Ishikawa (cell line): ENCODE results near the gene GSKIP.

ENCODE experiments used
- CEBPB ChIP-seq: IDR thresholded peaks from 2 replicates; pipeline ENCODE4 v1.6.1; 2012
- CREB1 ChIP-seq: IDR thresholded peaks from 2 replicates; pipeline ENCODE4 v1.6.1; 2012; ENCODE audit warnings: low read depth
- EGR1 ChIP-seq: IDR thresholded peaks from 2 replicates; pipeline ENCODE4 v1.6.1; 2012
- EP300 ChIP-seq: IDR thresholded peaks from 2 replicates; pipeline ENCODE4 v1.6.1; 2012; ENCODE audit warnings: borderline replicate concordance
- FOXM1 ChIP-seq: IDR thresholded peaks from 2 replicates; pipeline ENCODE4 v1.6.1; 2012; ENCODE audit warnings: low read depth, borderline replicate concordance
- NFIC ChIP-seq: IDR thresholded peaks from 2 replicates; pipeline ENCODE4 v1.6.1; 2012
- RAD21 ChIP-seq: IDR thresholded peaks from 2 replicates; pipeline ENCODE4 v1.6.1; 2012; ENCODE audit warnings: low read depth
- TAF1 ChIP-seq: IDR thresholded peaks from 2 replicates; pipeline ENCODE4 v1.6.1; 2012; ENCODE audit warnings: low read depth, mild to moderate bottlenecking
- TCF12 ChIP-seq: IDR thresholded peaks from 2 replicates; pipeline ENCODE4 v1.6.1; 2012; ENCODE audit warnings: low read depth
- TEAD4 ChIP-seq: IDR thresholded peaks from 2 replicates; pipeline ENCODE4 v1.6.1; 2012
- YY1 ChIP-seq: IDR thresholded peaks from 2 replicates; pipeline ENCODE4 v1.6.1; 2012; ENCODE audit warnings: low read depth
- ZBTB7A ChIP-seq: IDR thresholded peaks from 2 replicates; pipeline ENCODE4 v1.6.1; 2012; ENCODE audit warnings: low read depth
- TF ChIP-seq, protein P1 (sequence below): IDR thresholded peaks from 2 replicates; pipeline ENCODE4 v1.6.1; 2012
- TF ChIP-seq, protein P2 (sequence below): IDR thresholded peaks from 2 replicates; pipeline ENCODE4 v1.6.1; 2012; ENCODE audit warnings: low read depth, mild to moderate bottlenecking
- TF ChIP-seq, protein P3 (sequence below): IDR thresholded peaks from 2 replicates; pipeline ENCODE4 v1.6.1; 2012

GSKIP gene

DNA sequence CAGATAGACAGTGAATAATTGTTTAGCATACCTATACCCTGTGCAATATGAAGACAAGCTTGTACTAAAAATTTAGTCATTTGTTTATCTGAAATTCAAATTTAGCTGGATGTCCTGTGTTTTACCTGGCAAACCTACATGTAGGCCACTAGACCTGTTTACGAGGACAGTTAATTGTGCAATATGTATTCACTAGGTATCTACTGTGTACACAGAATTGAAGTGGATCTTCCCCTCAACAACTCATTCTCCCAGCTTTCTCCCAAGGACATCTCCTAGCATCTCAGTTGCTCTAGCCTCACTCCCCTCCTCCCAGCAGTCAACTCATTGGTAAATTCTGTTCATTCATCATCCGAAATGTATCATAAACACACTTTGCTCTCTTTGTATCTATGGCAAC is 53.9 kb downstream of the GSKIP start:
- TF ChIP-seq YY1 (no peak), TAF1 (no peak), RAD21 (no peak), EGR1 (no peak), EP300 (no peak), FOXM1 (no peak), TEAD4 (no peak), NFIC (no peak), TCF12 (no peak), ZBTB7A (no peak), CREB1 (no peak), CEBPB (no peak)
- TF ChIP-seq, protein P1, sequence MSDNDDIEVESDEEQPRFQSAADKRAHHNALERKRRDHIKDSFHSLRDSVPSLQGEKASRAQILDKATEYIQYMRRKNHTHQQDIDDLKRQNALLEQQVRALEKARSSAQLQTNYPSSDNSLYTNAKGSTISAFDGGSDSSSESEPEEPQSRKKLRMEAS: no peak
- TF ChIP-seq, protein P2, sequence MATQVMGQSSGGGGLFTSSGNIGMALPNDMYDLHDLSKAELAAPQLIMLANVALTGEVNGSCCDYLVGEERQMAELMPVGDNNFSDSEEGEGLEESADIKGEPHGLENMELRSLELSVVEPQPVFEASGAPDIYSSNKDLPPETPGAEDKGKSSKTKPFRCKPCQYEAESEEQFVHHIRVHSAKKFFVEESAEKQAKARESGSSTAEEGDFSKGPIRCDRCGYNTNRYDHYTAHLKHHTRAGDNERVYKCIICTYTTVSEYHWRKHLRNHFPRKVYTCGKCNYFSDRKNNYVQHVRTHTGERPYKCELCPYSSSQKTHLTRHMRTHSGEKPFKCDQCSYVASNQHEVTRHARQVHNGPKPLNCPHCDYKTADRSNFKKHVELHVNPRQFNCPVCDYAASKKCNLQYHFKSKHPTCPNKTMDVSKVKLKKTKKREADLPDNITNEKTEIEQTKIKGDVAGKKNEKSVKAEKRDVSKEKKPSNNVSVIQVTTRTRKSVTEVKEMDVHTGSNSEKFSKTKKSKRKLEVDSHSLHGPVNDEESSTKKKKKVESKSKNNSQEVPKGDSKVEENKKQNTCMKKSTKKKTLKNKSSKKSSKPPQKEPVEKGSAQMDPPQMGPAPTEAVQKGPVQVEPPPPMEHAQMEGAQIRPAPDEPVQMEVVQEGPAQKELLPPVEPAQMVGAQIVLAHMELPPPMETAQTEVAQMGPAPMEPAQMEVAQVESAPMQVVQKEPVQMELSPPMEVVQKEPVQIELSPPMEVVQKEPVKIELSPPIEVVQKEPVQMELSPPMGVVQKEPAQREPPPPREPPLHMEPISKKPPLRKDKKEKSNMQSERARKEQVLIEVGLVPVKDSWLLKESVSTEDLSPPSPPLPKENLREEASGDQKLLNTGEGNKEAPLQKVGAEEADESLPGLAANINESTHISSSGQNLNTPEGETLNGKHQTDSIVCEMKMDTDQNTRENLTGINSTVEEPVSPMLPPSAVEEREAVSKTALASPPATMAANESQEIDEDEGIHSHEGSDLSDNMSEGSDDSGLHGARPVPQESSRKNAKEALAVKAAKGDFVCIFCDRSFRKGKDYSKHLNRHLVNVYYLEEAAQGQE: no peak
- TF ChIP-seq, protein P3, sequence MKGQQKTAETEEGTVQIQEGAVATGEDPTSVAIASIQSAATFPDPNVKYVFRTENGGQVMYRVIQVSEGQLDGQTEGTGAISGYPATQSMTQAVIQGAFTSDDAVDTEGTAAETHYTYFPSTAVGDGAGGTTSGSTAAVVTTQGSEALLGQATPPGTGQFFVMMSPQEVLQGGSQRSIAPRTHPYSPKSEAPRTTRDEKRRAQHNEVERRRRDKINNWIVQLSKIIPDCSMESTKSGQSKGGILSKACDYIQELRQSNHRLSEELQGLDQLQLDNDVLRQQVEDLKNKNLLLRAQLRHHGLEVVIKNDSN: no peak

DNA sequence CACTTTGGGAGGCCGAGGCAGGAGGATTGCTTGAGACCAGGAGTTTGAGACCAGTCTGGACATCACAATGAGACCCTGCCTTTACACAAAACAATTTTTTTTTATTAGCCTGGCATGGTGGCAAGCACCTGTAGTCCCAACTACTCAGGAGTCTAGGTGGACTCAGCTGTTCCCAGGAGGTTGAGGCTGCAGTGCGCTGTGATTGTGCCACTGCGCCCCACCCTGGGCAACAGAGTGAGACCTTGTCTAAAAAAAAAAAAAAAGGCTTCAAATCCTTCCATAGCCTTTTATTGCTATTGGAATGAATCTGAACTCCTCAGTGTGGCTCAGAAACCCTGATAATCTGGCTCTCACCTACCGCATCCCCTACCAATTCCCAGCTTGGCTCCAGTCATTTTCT is 54.7 kb downstream of the GSKIP start:
- no peak for TF ChIP-seq EP300
- no peak for TF ChIP-seq RAD21
- TF ChIP-seq CEBPB: no peak
- no peak for TF ChIP-seq TAF1
- TF ChIP-seq, protein P3: no peak
- TF ChIP-seq, protein P1: no peak
- TF ChIP-seq FOXM1: no peak
- no peak for TF ChIP-seq CREB1
- no peak for TF ChIP-seq NFIC
- no peak for TF ChIP-seq TCF12
- TF ChIP-seq, protein P2: no peak
- no peak for TF ChIP-seq YY1
- TF ChIP-seq TEAD4: no peak
- TF ChIP-seq ZBTB7A: no peak

DNA sequence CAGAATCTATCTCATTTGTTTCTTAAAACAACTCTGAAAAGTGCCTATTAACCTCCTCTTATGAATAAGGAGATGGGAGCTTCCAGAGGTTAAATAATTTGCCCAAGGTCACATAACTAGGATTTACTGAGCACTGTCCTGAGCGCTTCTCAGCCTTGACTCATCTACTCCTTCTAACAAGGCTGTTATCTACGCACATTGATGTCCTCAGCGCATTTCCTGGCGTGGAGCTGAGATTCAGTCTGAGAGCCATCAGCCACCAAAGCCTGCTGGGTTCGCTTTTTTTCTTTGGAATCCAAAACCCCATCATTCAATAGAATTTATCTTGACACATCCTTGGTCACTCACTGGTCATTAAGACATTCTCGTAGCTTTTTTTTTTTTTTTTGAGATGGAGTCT is 57.9 kb downstream of the GSKIP start:
- TF ChIP-seq, protein P1: no peak
- TF ChIP-seq TCF12 (no peak), ZBTB7A (no peak), FOXM1 (no peak), YY1 (no peak), CEBPB (no peak), EGR1 (no peak), RAD21 (no peak), TAF1 (no peak), NFIC (no peak), CREB1 (no peak), EP300 (no peak), TEAD4 (no peak)
- TF ChIP-seq, protein P2: no peak
- TF ChIP-seq, protein P3: no peak

DNA sequence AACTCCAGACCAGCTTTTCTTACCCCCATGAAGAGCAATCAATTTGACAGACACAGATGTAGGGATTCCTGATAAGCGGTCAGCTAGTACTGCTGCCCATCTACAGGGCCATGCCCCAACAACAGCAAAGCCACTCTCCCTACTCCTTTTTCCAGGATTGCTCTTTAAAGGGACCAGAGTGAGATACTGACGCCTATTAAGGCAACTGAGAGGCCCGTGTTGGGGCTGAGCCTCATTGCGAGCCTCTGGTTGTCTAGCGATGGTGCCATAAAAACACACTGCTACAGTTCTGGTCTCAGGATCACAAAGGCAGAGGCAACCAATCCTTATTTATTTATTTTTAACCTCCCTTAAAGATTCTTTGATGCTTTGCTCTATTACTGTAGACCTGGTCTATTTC is 59.7 kb downstream of the GSKIP start:
- TF ChIP-seq, protein P1: no peak
- TF ChIP-seq TAF1: no peak
- no peak for TF ChIP-seq TEAD4
- no peak for TF ChIP-seq RAD21
- TF ChIP-seq CREB1: no peak
- TF ChIP-seq EGR1: no peak
- TF ChIP-seq CEBPB: no peak
- no peak for TF ChIP-seq ZBTB7A
- no peak for TF ChIP-seq EP300
- no peak for TF ChIP-seq NFIC
